HepG2 (cell line): ENCODE measurements around the gene GAD1. TPM values are rescaled to one million over a fixed set of nuclear protein-coding genes. Genes with fewer than 3 reads are reported as not detected.

ENCODE experiments used
- CBX2 ChIP-seq, 2 experiments: fragments of 200-600 bp in 1 of 2; sonication (generic); formaldehyde crosslinking in 1 of 2; IDR thresholded peaks; 2 replicates each; pipeline versions ENCODE4 v1.7.0 to v1.8.1; 2018 to 2022; ENCODE audit warnings: low read depth in 2 of 2, low read length in 1 of 2, mild to moderate bottlenecking in 1 of 2, missing genetic modification reagents in 1 of 2
- DR1 ChIP-seq: sonication (generic); formaldehyde crosslinking; IDR thresholded peaks from 2 replicates; pipeline ENCODE4 v1.8.0; 2021; ENCODE audit warnings: mild to moderate bottlenecking, missing genetic modification reagents, inconsistent platforms
- FIP1L1 ChIP-seq: fragments of 200-400 bp; formaldehyde crosslinking; IDR thresholded peaks from 2 replicates; pipeline ENCODE4 v1.6.1; 2018; ENCODE audit warnings: low read depth, mild to moderate bottlenecking, low read length, moderate library complexity, borderline replicate concordance; ENCODE audit not compliant: insufficient read depth
- GABPB1 ChIP-seq: IDR thresholded peaks from 2 replicates; pipeline ENCODE4 v1.6.1; 2016; ENCODE audit warnings: mild to moderate bottlenecking, missing genetic modification reagents, moderate library complexity, missing compliant biosample characterization
- HNRNPK ChIP-seq: fragments of 200-400 bp; formaldehyde crosslinking; IDR thresholded peaks from 2 replicates; pipeline ENCODE4 v1.6.1; 2018; ENCODE audit warnings: low read length, low read depth, moderate library complexity, mild to moderate bottlenecking; ENCODE audit not compliant: poor library complexity, severe bottlenecking
- MIER2 ChIP-seq: IDR thresholded peaks from 2 replicates; pipeline ENCODE4 v1.6.1; 2016; ENCODE audit warnings: missing biosample characterization, missing genetic modification reagents
- PAF1 ChIP-seq: IDR thresholded peaks from 2 replicates; pipeline ENCODE4 v1.6.1; 2016; ENCODE audit warnings: missing genetic modification reagents, missing compliant biosample characterization
- SOX6 ChIP-seq, 2 experiments: fragments of 450-650 bp in 1 of 2; sonication (generic) in 1 of 2; formaldehyde crosslinking in 1 of 2; IDR thresholded peaks; 2 replicates each; pipeline versions ENCODE4 v1.4.0 to v1.6.1; 2017 to 2020; ENCODE audit warnings: antibody characterized with exemption in 1 of 2, mild to moderate bottlenecking in 1 of 2, missing genetic modification reagents in 1 of 2
- SP4 ChIP-seq: sonication (generic); formaldehyde crosslinking; IDR thresholded peaks from 2 replicates; pipeline ENCODE4 v1.8.1; 2023; ENCODE audit warnings: mild to moderate bottlenecking, missing genetic modification reagents
- YY1 ChIP-seq: IDR thresholded peaks from 2 replicates; pipeline ENCODE4 v1.6.1; 2011; ENCODE audit warnings: low read length, low read depth, moderate library complexity, mild to moderate bottlenecking; ENCODE audit not compliant: insufficient read depth, insufficient replicate concordance
- ZBTB7B ChIP-seq: sonication (generic); formaldehyde crosslinking; IDR thresholded peaks from 2 replicates; pipeline ENCODE4 v1.4.0; 2020; ENCODE audit warnings: missing genetic modification reagents
- ZNF501 ChIP-seq: sonication (generic); formaldehyde crosslinking; IDR thresholded peaks from 2 replicates; pipeline ENCODE4 v1.5.1; 2020; ENCODE audit warnings: mild to moderate bottlenecking, moderate library complexity, missing genetic modification reagents
- ZNF775 ChIP-seq: sonication (generic); formaldehyde crosslinking; IDR thresholded peaks from 2 replicates; pipeline ENCODE4 v1.4.0; 2020; ENCODE audit warnings: missing genetic modification reagents, mild to moderate bottlenecking, moderate library complexity, borderline replicate concordance
- ZNF777 ChIP-seq: sonication (generic); formaldehyde crosslinking; IDR thresholded peaks from 2 replicates; pipeline ENCODE4 v1.4.0; 2020; ENCODE audit warnings: missing genetic modification reagents
- ZSCAN31 ChIP-seq: sonication (generic); formaldehyde crosslinking; IDR thresholded peaks from 2 replicates; pipeline ENCODE4 v1.5.0; 2020; ENCODE audit warnings: low read depth, mild to moderate bottlenecking, missing genetic modification reagents
- polyA plus RNA-seq, 8 experiments: library from polyadenylated mRNA; depleted of rRNA in 3 of 8; stranded (reverse) in 7 of 8; unstranded in 1 of 8; fragments of >200 nt; fragmentation: Illumina TruSeq in 4 of 8; extraction: Trizol in 4 of 8; gene quantifications; 2 replicates each; pipeline versions ENCODE4 v1.2.1 to v1.2.3, GENCODE V29; 2011 to 2016; ENCODE audit warnings: low read depth in 4 of 8, missing spikeins in 1 of 8, mixed read lengths in 1 of 8; ENCODE audit not compliant: insufficient read depth in 1 of 8
- total RNA-seq, 5 experiments: library from RNA; depleted of rRNA; stranded (reverse); fragments of >200 nt; fragmentation: Illumina TruSeq; extraction: Trizol; gene quantifications; 2 replicates each; pipeline ENCODE4 v1.2.3, GENCODE V29; 2016; ENCODE audit warnings: low read depth in 1 of 5
- TF ChIP-seq, protein P1 (sequence below): sonication (generic); formaldehyde crosslinking; IDR thresholded peaks from 2 replicates; pipeline ENCODE4 v1.4.0; 2020; ENCODE audit warnings: missing genetic modification reagents, borderline replicate concordance
- TF ChIP-seq, protein P2 (sequence below): sonication (generic); formaldehyde crosslinking; IDR thresholded peaks from 2 replicates; pipeline ENCODE4 v1.5.1; 2020; ENCODE audit warnings: missing genetic modification reagents, mild to moderate bottlenecking, borderline replicate concordance
- TF ChIP-seq, protein P3 (sequence below): sonication (generic); formaldehyde crosslinking; IDR thresholded peaks from 2 replicates; pipeline ENCODE4 v1.8.0; 2022; ENCODE audit warnings: missing genetic modification reagents, mild to moderate bottlenecking, moderate library complexity, borderline replicate concordance

Gene GAD1
- total and polyA plus RNA-seq, 2 of the 13 experiments (the other 11 are each of a cell fraction or from before 2014, with no cell fraction given), result 0.09 to 0.13 TPM

DNA sequence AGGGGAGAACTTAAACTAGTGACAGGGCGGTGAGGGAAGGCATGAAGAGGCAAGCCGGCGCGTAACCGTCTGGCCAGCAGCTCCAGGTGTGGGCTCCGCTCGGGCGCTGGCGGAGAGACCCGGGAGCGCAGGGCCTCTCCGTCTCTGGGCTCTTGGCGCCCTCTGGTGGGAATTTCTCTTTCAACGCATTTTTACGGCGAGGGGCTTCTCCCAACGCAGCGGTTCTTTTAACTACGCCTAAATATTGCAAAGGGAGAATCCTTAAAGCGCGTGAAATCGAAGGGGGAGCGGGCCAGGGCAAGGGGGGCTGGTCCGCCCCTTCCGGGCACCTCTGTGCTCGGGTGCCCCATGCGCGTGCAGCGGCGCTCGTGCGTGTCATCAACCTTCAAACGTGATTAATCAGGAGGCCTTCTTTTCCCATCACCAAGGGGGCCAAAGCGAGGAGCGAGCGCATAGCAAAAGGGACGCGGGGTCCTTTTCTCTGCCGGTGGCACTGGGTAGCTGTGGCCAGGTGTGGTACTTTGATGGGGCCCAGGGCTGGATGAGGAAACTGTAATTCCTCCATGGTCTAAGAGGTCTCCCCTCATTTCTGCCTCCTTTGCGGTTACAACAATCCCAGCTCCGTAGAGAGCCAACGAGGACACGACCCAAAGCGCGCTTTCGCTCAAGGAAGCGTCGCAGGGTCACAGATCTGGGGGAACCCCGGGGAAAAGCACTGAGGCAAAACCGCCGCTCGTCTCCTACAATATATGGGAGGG, 762 bp upstream of the GAD1 start (continued):
- TF ChIP-seq, protein P1, sequence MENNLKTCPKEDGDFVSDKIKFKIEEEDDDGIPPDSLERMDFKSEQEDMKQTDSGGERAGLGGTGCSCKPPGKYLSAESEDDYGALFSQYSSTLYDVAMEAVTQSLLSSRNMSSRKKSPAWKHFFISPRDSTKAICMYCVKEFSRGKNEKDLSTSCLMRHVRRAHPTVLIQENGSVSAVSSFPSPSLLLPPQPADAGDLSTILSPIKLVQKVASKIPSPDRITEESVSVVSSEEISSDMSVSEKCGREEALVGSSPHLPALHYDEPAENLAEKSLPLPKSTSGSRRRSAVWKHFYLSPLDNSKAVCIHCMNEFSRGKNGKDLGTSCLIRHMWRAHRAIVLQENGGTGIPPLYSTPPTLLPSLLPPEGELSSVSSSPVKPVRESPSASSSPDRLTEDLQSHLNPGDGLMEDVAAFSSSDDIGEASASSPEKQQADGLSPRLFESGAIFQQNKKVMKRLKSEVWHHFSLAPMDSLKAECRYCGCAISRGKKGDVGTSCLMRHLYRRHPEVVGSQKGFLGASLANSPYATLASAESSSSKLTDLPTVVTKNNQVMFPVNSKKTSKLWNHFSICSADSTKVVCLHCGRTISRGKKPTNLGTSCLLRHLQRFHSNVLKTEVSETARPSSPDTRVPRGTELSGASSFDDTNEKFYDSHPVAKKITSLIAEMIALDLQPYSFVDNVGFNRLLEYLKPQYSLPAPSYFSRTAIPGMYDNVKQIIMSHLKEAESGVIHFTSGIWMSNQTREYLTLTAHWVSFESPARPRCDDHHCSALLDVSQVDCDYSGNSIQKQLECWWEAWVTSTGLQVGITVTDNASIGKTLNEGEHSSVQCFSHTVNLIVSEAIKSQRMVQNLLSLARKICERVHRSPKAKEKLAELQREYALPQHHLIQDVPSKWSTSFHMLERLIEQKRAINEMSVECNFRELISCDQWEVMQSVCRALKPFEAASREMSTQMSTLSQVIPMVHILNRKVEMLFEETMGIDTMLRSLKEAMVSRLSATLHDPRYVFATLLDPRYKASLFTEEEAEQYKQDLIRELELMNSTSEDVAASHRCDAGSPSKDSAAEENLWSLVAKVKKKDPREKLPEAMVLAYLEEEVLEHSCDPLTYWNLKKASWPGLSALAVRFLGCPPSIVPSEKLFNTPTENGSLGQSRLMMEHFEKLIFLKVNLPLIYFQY, result no peak
- TF ChIP-seq, protein P2, sequence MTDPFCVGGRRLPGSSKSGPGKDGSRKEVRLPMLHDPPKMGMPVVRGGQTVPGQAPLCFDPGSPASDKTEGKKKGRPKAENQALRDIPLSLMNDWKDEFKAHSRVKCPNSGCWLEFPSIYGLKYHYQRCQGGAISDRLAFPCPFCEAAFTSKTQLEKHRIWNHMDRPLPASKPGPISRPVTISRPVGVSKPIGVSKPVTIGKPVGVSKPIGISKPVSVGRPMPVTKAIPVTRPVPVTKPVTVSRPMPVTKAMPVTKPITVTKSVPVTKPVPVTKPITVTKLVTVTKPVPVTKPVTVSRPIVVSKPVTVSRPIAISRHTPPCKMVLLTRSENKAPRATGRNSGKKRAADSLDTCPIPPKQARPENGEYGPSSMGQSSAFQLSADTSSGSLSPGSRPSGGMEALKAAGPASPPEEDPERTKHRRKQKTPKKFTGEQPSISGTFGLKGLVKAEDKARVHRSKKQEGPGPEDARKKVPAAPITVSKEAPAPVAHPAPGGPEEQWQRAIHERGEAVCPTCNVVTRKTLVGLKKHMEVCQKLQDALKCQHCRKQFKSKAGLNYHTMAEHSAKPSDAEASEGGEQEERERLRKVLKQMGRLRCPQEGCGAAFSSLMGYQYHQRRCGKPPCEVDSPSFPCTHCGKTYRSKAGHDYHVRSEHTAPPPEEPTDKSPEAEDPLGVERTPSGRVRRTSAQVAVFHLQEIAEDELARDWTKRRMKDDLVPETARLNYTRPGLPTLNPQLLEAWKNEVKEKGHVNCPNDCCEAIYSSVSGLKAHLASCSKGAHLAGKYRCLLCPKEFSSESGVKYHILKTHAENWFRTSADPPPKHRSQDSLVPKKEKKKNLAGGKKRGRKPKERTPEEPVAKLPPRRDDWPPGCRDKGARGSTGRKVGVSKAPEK (CRISPR knock-in tag), result peak; percentile 96; the same call in 1 of the 2 replicates
- TF ChIP-seq YY1 (peak; percentile 32), GABPB1 (CRISPR knock-in tag) (0 out of 2 replicates have a peak, but pooled peaks have one; percentile 10), HNRNPK (peak; percentile 32), ZNF777 (CRISPR knock-in tag) (peak; percentile 34; the same call in 1 of the 2 replicates), ZNF775 (no peak), ZSCAN31 (CRISPR knock-in tag) (0 out of 2 replicates have a peak, but pooled peaks have one; percentile 24), PAF1 (CRISPR knock-in tag) (no peak), FIP1L1 (0 out of 2 replicates have a peak, but pooled peaks have one; percentile 61), MIER2 (peak; percentile 86), ZNF501 (CRISPR knock-in tag) (peak; percentile 63), DR1 (CRISPR knock-in tag) (no peak), CBX2 (IDR thresholded peaks at IDR 0.05; ENCODE audit: low read depth, low read length) (no peak), CBX2 (CRISPR knock-in tag; IDR thresholded peaks at IDR 0.05; ENCODE audit: low read depth) (peak; percentile 80), ZBTB7B (CRISPR knock-in tag) (peak; percentile 61; the same call in 1 of the 2 replicates), SP4 (peak; percentile 55; the same call in 1 of the 2 replicates), SOX6 (IDR thresholded peaks at IDR 0.05) (no peak), SOX6 (CRISPR knock-in tag; IDR thresholded peaks at IDR 0.05) (0 out of 2 replicates have a peak, but pooled peaks have one; percentile 7)
- TF ChIP-seq, protein P3, sequence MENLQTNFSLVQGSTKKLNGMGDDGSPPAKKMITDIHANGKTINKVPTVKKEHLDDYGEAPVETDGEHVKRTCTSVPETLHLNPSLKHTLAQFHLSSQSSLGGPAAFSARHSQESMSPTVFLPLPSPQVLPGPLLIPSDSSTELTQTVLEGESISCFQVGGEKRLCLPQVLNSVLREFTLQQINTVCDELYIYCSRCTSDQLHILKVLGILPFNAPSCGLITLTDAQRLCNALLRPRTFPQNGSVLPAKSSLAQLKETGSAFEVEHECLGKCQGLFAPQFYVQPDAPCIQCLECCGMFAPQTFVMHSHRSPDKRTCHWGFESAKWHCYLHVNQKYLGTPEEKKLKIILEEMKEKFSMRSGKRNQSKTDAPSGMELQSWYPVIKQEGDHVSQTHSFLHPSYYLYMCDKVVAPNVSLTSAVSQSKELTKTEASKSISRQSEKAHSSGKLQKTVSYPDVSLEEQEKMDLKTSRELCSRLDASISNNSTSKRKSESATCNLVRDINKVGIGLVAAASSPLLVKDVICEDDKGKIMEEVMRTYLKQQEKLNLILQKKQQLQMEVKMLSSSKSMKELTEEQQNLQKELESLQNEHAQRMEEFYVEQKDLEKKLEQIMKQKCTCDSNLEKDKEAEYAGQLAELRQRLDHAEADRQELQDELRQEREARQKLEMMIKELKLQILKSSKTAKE (CRISPR knock-in tag), result no peak
